Activated CD8-positive, alpha-beta memory T cell treated with anti-CD3 and anti-CD28 coated beads, Interleukin-2, amount 50 U/mL, for 24 hours (primary cell): ENCODE results near the gene WDR46.

ENCODE experiments used
- DNase-seq: peaks from one replicate; pipeline ENCODE4 v3.0.0-alpha.2; 2020; ENCODE audit errors: extremely low read depth

Gene WDR46

GRCh38 chr6:33288921-33289783 is at the start of gene WDR46, which contains the start of gene PFDN6:
TSS of gene WDR46 (minus strand) at chr6:33289239. CDS start at chr6:33289170, 69 bp downstream.
TSS of gene PFDN6 (plus strand) at chr6:33289601. CDS start at chr6:33289857, 256 bp downstream.
- peak; percentile 63 for DNase-seq

- DNase-seq = no peak
Measured at GRCh38 chr6:33336495-33336894, 47.5 kb upstream of the WDR46 start.

- no peak for DNase-seq
Measured at GRCh38 chr6:33335916-33336315, 46.9 kb upstream of the WDR46 start.

- DNase-seq = no peak
Measured at GRCh38 chr6:33333666-33334065, 44.6 kb upstream of the WDR46 start.

GRCh38 chr6:33330736-33331135 is 41.7 kb upstream of the WDR46 start:
- no peak for DNase-seq

GRCh38 chr6:33329058-33329457 is 40.0 kb upstream of the WDR46 start:
- DNase-seq = no peak

GRCh38 chr6:33324125-33324524 is 35.1 kb upstream of the WDR46 start:
- no peak for DNase-seq

- DNase-seq = no peak
Measured at GRCh38 chr6:33323623-33323948, 34.5 kb upstream of the WDR46 start.

- DNase-seq = no peak
Measured at GRCh38 chr6:33321227-33321626, 32.2 kb upstream of the WDR46 start.

GRCh38 chr6:33320315-33321181 is 31.5 kb upstream of the WDR46 start:
- DNase-seq = no peak

- DNase-seq = no peak
Measured at GRCh38 chr6:33319939-33320314, 30.9 kb upstream of the WDR46 start.

- DNase-seq = no peak
Measured at GRCh38 chr6:33318426-33319073, 29.5 kb upstream of the WDR46 start.

GRCh38 chr6:33317669-33318425 is 28.8 kb upstream of the WDR46 start, which contains the start of gene ZBTB22:
TSS of gene ZBTB22 (minus strand) at chr6:33317744. CDS start at chr6:33316916, 828 bp downstream.
- DNase-seq = peak; percentile 95

GRCh38 chr6:33317419-33317668 is 28.3 kb upstream of the WDR46 start:
- DNase-seq = no peak

- DNase-seq = no peak
Measured at GRCh38 chr6:33316603-33317418, 27.8 kb upstream of the WDR46 start.

- DNase-seq = no peak
Measured at GRCh38 chr6:33315793-33316602, 27.0 kb upstream of the WDR46 start.

- no peak for DNase-seq
Measured at GRCh38 chr6:33314943-33315792, 26.1 kb upstream of the WDR46 start.

GRCh38 chr6:33314515-33314942 is 25.5 kb upstream of the WDR46 start:
- DNase-seq = no peak
